H1 (cell line): ENCODE data around the gene PLAC9. TPM values are rescaled to one million over a fixed set of nuclear protein-coding genes. Genes with fewer than 3 reads are reported as not detected.

Source experiments
- CTCF ChIA-PET: fragments of 300-600 bp; sonication (Branson Sonifier 250); formaldehyde crosslinking; loops from one replicate; lab custom pipeline; 2021; ENCODE audit not compliant: partially characterized antibody; lab: Charles Lee
- POLR2A ChIA-PET: fragments of 300-600 bp; sonication (Branson Sonifier 250); formaldehyde crosslinking; loops from one replicate; lab custom pipeline; 2021; ENCODE audit warnings: inconsistent platforms; ENCODE audit not compliant: partially characterized antibody; lab: Charles Lee
- DNase-seq, 2 experiments: peaks; one replicate each; pipeline versions ENCODE4 v3.0.0 to v3.0.0-alpha.2; 2010 to 2022; ENCODE audit warnings: low spot score in 2 of 2, low read depth in 1 of 2, mixed read lengths in 1 of 2
- FAIRE-seq: peaks from 2 replicates; lab custom pipeline; 2011; peaks lifted over from hg19 to GRCh38; lab: Jason Lieb, UNC
- H2AFZ ChIP-seq: 2 replicates; pipeline ENCODE4 v1.8.1; 2012; ENCODE audit warnings: low read length, inconsistent platforms
- H2AK5ac ChIP-seq: 2 replicates; pipeline ENCODE4 v1.6.1; 2013; ENCODE audit warnings: low read depth, low read length
- H2BK120ac ChIP-seq: replicated peaks from 2 replicates; pipeline ENCODE3; 2013; ENCODE audit warnings: low read depth, low read length, inconsistent platforms
- H2BK12ac ChIP-seq: 2 replicates; pipeline ENCODE4 v1.6.1; 2013; ENCODE audit warnings: low read depth, low read length
- H2BK15ac ChIP-seq: 2 replicates; pipeline ENCODE4 v1.6.1; 2013; ENCODE audit warnings: low read length
- H2BK20ac ChIP-seq: 2 replicates; pipeline ENCODE4 v1.6.1; 2013; ENCODE audit warnings: low read length
- H2BK5ac ChIP-seq: 2 replicates; pipeline ENCODE4 v1.6.1; 2013; ENCODE audit warnings: low read depth, low read length
- H3K14ac ChIP-seq: 2 replicates; pipeline ENCODE4 v1.6.1; 2013; ENCODE audit warnings: inconsistent platforms; ENCODE audit not compliant: insufficient read length
- H3K18ac ChIP-seq: 2 replicates; pipeline ENCODE4 v1.6.1; 2013; ENCODE audit warnings: low read length; ENCODE audit errors: extremely low read depth
- H3K23ac ChIP-seq: 2 replicates; pipeline ENCODE4 v1.6.1; 2013; ENCODE audit warnings: inconsistent platforms; ENCODE audit not compliant: insufficient read length
- H3K23me2 ChIP-seq: 2 replicates; pipeline ENCODE4 v1.6.1; 2013; ENCODE audit warnings: low read depth, low read length
- H3K27ac ChIP-seq: 2 replicates; pipeline ENCODE4 v1.6.1; 2011; ENCODE audit warnings: low read depth, low read length, inconsistent platforms
- H3K27me3 ChIP-seq, 4 experiments: replicated peaks in 1 of 4; 1 replicate in 1 of 4; 2 replicates in 3 of 4; pipeline versions ENCODE4 v1.6.1 to v1.8.1; 2011 to 2013; ENCODE audit warnings: low read length in 3 of 4, mild to moderate bottlenecking in 3 of 4, inconsistent platforms in 2 of 4, mixed read lengths in 2 of 4, moderate library complexity in 1 of 4; ENCODE audit not compliant: control insufficient read depth in 3 of 4, insufficient read depth in 3 of 4; ENCODE audit errors: extremely low read depth in 1 of 4
- H3K36me3 ChIP-seq, 4 experiments: 2 replicates each; pipeline versions ENCODE4 v1.6.1 to v1.8.1; 2011 to 2013; ENCODE audit warnings: mild to moderate bottlenecking in 4 of 4, low read length in 3 of 4, moderate library complexity in 2 of 4, control low read depth in 1 of 4, inconsistent platforms in 1 of 4; ENCODE audit not compliant: insufficient read depth in 4 of 4, control insufficient read depth in 2 of 4
- H3K4ac ChIP-seq: replicated peaks from 2 replicates; pipeline ENCODE3; 2013; ENCODE audit warnings: low read length, low read depth, mixed read lengths, inconsistent platforms; ENCODE audit not compliant: insufficient read length
- H3K4me1 ChIP-seq, 4 experiments: replicated peaks in 1 of 4; 1 replicate in 1 of 4; 2 replicates in 3 of 4; pipeline versions ENCODE4 v1.6.1 to v1.8.1; 2011 to 2013; ENCODE audit warnings: low read length in 3 of 4, inconsistent platforms in 2 of 4, mixed read lengths in 1 of 4; ENCODE audit not compliant: insufficient read depth in 4 of 4, control insufficient read depth in 3 of 4
- H3K4me2 ChIP-seq, 2 experiments: 2 replicates each; pipeline versions ENCODE4 v1.6.1 to v1.8.1; 2011 to 2013; ENCODE audit warnings: low read depth in 2 of 2, low read length in 2 of 2, control low read depth in 1 of 2, inconsistent platforms in 1 of 2, mild to moderate bottlenecking in 1 of 2; ENCODE audit not compliant: insufficient read depth in 1 of 2
- H3K4me3 ChIP-seq, 4 experiments: fragments of 200-600, 300-600 bp in 1 of 4; sonication (generic), shearing (Covaris generic), sonication (Bioruptor Twin) in 1 of 4; 2 replicates each; pipeline versions ENCODE4 v1.5.1 to v1.8.1; 2011 to 2016; ENCODE audit warnings: low read length in 4 of 4, low read depth in 3 of 4, control low read depth in 2 of 4, inconsistent platforms in 2 of 4, mild to moderate bottlenecking in 2 of 4, mixed read lengths in 1 of 4, moderate library complexity in 1 of 4; ENCODE audit not compliant: insufficient read depth in 2 of 4; ENCODE audit errors: extremely low read depth in 1 of 4
- H3K56ac ChIP-seq: replicated peaks from 2 replicates; pipeline ENCODE3; 2013; ENCODE audit warnings: low read depth, mild to moderate bottlenecking, mixed read lengths, low read length, inconsistent platforms; ENCODE audit not compliant: insufficient read length
- H3K79me1 ChIP-seq: 2 replicates; pipeline ENCODE4 v1.6.1; 2013; ENCODE audit warnings: low read depth, low read length, control low read depth
- H3K79me2 ChIP-seq, 2 experiments: 2 replicates each; pipeline versions ENCODE4 v1.6.1 to v1.8.1; 2012 to 2013; ENCODE audit warnings: low read length in 2 of 2, mild to moderate bottlenecking in 2 of 2, inconsistent platforms in 1 of 2; ENCODE audit not compliant: insufficient read depth in 2 of 2, control insufficient read depth in 1 of 2
- H3K9ac ChIP-seq, 4 experiments: replicated peaks in 1 of 4; 1 replicate in 1 of 4; 2 replicates in 3 of 4; pipeline versions ENCODE4 v1.6.1 to v1.8.1; 2011 to 2013; ENCODE audit warnings: low read depth in 3 of 4, low read length in 3 of 4, control low read depth in 2 of 4, mild to moderate bottlenecking in 2 of 4, moderate library complexity in 2 of 4, inconsistent platforms in 1 of 4; ENCODE audit errors: extremely low read depth in 1 of 4
- H3K9me3 ChIP-seq, 2 experiments: 2 replicates each; pipeline versions ENCODE4 v1.6.1 to v1.8.1; 2012 to 2013; ENCODE audit warnings: mild to moderate bottlenecking in 2 of 2, moderate library complexity in 2 of 2, control low read depth in 1 of 2, inconsistent platforms in 1 of 2, low read depth in 1 of 2, low read length in 1 of 2, mixed read lengths in 1 of 2; ENCODE audit not compliant: insufficient read depth in 2 of 2
- H4K20me1 ChIP-seq, 2 experiments: replicated peaks in 1 of 2; 2 replicates each; pipeline versions ENCODE3 to v1.8.1; 2011 to 2013; ENCODE audit warnings: inconsistent platforms in 2 of 2, low read length in 2 of 2, mild to moderate bottlenecking in 1 of 2; ENCODE audit not compliant: insufficient read depth in 2 of 2, control insufficient read depth in 1 of 2
- H4K5ac ChIP-seq: 2 replicates; pipeline ENCODE4 v1.6.1; 2013; ENCODE audit warnings: low read length, low read depth, mixed read lengths, inconsistent platforms; ENCODE audit not compliant: insufficient read length
- H4K8ac ChIP-seq: 2 replicates; pipeline ENCODE4 v1.8.0; 2013; ENCODE audit warnings: mild to moderate bottlenecking, moderate library complexity, low read length, inconsistent platforms; ENCODE audit not compliant: insufficient read depth; ENCODE audit errors: extremely low read depth
- H4K91ac ChIP-seq: replicated peaks from 2 replicates; pipeline ENCODE3; 2013; ENCODE audit warnings: low read length, mixed read lengths, inconsistent platforms; ENCODE audit not compliant: insufficient read length
- ASH2L ChIP-seq: fragments of 200-600, 300-600 bp; sonication (generic); IDR thresholded peaks from one replicate; pipeline ENCODE4 v1.7.1; 2017; ENCODE audit warnings: low read length
- CHD2 ChIP-seq: IDR thresholded peaks from 2 replicates; pipeline ENCODE4 v1.6.1; 2012; ENCODE audit warnings: low read length, improper control_type of control experiment
- E2F6 ChIP-seq: IDR thresholded peaks from 2 replicates; pipeline ENCODE4 v1.6.1; 2012; ENCODE audit warnings: inconsistent platforms
- NANOG ChIP-seq: IDR thresholded peaks from 2 replicates; pipeline ENCODE4 v1.6.1; 2011; ENCODE audit warnings: low read length, low read depth, mild to moderate bottlenecking, inconsistent platforms; ENCODE audit not compliant: insufficient read depth, poor library complexity, severe bottlenecking
- POLR2A ChIP-seq, 2 experiments: IDR thresholded peaks; 1 replicate in 1 of 2; 2 replicates in 1 of 2; pipeline ENCODE4 v1.6.1; 2011; ENCODE audit warnings: low read depth in 2 of 2, low read length in 2 of 2, mild to moderate bottlenecking in 2 of 2; ENCODE audit errors: control extremely low read depth in 1 of 2
- POLR2AphosphoS5 ChIP-seq: IDR thresholded peaks from 2 replicates; pipeline ENCODE4 v1.6.1; 2011; ENCODE audit warnings: low read depth, low read length
- RBBP5 ChIP-seq: IDR thresholded peaks from 2 replicates; pipeline ENCODE4 v1.7.1; 2012; ENCODE audit warnings: low read depth, mild to moderate bottlenecking, inconsistent platforms, low read length, moderate library complexity, borderline replicate concordance
- SIRT6 ChIP-seq: IDR thresholded peaks from one replicate; pipeline ENCODE4 v1.7.1; 2012; ENCODE audit warnings: low read length, inconsistent platforms
- SIX5 ChIP-seq: IDR thresholded peaks from 2 replicates; pipeline ENCODE4 v1.6.1; 2011; ENCODE audit warnings: mild to moderate bottlenecking, low read depth, low read length
- TBP ChIP-seq: IDR thresholded peaks from 2 replicates; pipeline ENCODE4 v1.6.1; 2011; ENCODE audit warnings: low read depth, low read length, improper control_type of control experiment
- TEAD4 ChIP-seq: IDR thresholded peaks from 2 replicates; pipeline ENCODE4 v1.6.1; 2012; ENCODE audit warnings: low read depth, low read length, inconsistent platforms, mixed read lengths
- WGBS, 2 experiments: shearing (Covaris generic) in 1 of 2; methylation state at CpG; one replicate each; pipeline versions ENCODE4 v1.1.6 to v1.1.7; 2013 to 2015; ENCODE audit warnings: low lambda C conversion rate in 2 of 2, mixed read lengths in 2 of 2, inconsistent platforms in 1 of 2, low coverage in 1 of 2, missing lambda C conversion rate in 1 of 2; ENCODE audit not compliant: insufficient replicate concordance in 2 of 2, insufficient coverage in 1 of 2, insufficient read length in 1 of 2; ENCODE audit errors: extremely low coverage in 1 of 2, missing lambda C conversion rate in 1 of 2; 5-methylcytosine and 5-hydroxymethylcytosine counted together
- polyA plus RNA-seq, 7 experiments: library from polyadenylated mRNA; depleted of rRNA in 3 of 7; stranded (reverse) in 5 of 7; unstranded in 2 of 7; fragments of >200 nt in 5 of 7; fragments of 200-250 nt in 2 of 7; gene quantifications; 1 replicate in 5 of 7; 2 replicates in 1 of 7; 4 replicates in 1 of 7; pipeline versions ENCODE4 v1.2.1 to v1.2.3, GENCODE V29; 2011 to 2013; ENCODE audit warnings: missing spikeins in 2 of 7, mixed read lengths in 2 of 7
- total RNA-seq: library from RNA; stranded (reverse); fragmentation: NEBNext Ultra II Directional; extraction: Animal tissue kit (Norgen Biotek cat#: 25700); gene quantifications from 2 replicates; pipeline ENCODE4 v1.2.1, GENCODE V29; 2021
- TF ChIP-seq, protein P1 (sequence below): IDR thresholded peaks from 2 replicates; pipeline ENCODE4 v1.6.1; 2011; ENCODE audit warnings: low read depth, mild to moderate bottlenecking, low read length; ENCODE audit not compliant: insufficient read depth

PLAC9 gene
- total and polyA plus RNA-seq, 2 of the 8 experiments (the other 6 are each of a cell fraction or from before 2014, with no cell fraction given) = 8.4 to 16.7 TPM

GRCh38 chr10:80166581-80167470 is 34.3 kb downstream of the PLAC9 start:
- H3K27ac ChIP-seq = no peak overlapping the region
- H4K20me1 ChIP-seq = no peaks in the 10 kb centered on the region
- H2BK15ac ChIP-seq = no peak overlapping the region
- H4K8ac ChIP-seq = no peak overlapping the region
- H3K18ac ChIP-seq = no peak overlapping the region
- FAIRE-seq (no peak), DNase-seq (no peak)
- no peaks in the 10 kb centered on the region for H3K27me3 ChIP-seq
- ChIA-PET POLR2A (no interaction called here), CTCF (interaction anchor here (0.7 to 7.6 kb wide), 8 partner anchors 9 to 58 kb away, joined by 3 to 66 read pairs (median 10); no protein-coding TSS in a partner anchor)
- no peak overlapping the region for H3K23ac ChIP-seq
- no peak overlapping the region for H2BK20ac ChIP-seq
- no peak overlapping the region for H2BK120ac ChIP-seq
- WGBS, 2 experiments = 96% methylated on average over 28 of the region's 28 CpGs; no CpG with 5 or more reads in 1 of the 2 experiments
- H3K4me2 ChIP-seq = no peak overlapping the region
- no peaks in the 10 kb centered on the region for H3K23me2 ChIP-seq
- no peak overlapping the region for H3K9ac ChIP-seq
- H3K36me3 ChIP-seq = 0 out of 8 replicates have a peak, but pooled peaks cover 0 to 4% (median 0%) of the 10 kb centered on the region in 4 experiments
- no peak overlapping the region for H3K14ac ChIP-seq
- no peak overlapping the region for H2BK5ac ChIP-seq
- no peaks in the 10 kb centered on the region for H3K9me3 ChIP-seq
- H2AK5ac ChIP-seq = no peak overlapping the region
- no peak overlapping the region for H2BK12ac ChIP-seq
- no peak overlapping the region for H3K4me3 ChIP-seq
- no peak overlapping the region for H3K4ac ChIP-seq
- no peaks in the 10 kb centered on the region for H3K79me1 ChIP-seq
- peaks cover 0 to 10% (median 10%) of the 10 kb centered on the region in 4 experiments; a peak in 6 of 7 replicates for H3K4me1 ChIP-seq
- H4K5ac ChIP-seq = no peak overlapping the region
- H2AFZ ChIP-seq = no peak overlapping the region
- no peak overlapping the region for H4K91ac ChIP-seq
- H3K56ac ChIP-seq = no peak overlapping the region
- H3K79me2 ChIP-seq = no peaks in the 10 kb centered on the region
- TF ChIP-seq, protein P1, sequence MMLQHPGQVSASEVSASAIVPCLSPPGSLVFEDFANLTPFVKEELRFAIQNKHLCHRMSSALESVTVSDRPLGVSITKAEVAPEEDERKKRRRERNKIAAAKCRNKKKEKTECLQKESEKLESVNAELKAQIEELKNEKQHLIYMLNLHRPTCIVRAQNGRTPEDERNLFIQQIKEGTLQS = no peak
- TF ChIP-seq SIX5 (no peak), POLR2A (IDR thresholded peaks at IDR 0.05; ENCODE audit: control extremely low read depth in 1 of 2, low read depth in 2 of 2, low read length in 2 of 2) (no peak), TBP (no peak), POLR2AphosphoS5 (no peak), NANOG (no peak), ASH2L (no peak), E2F6 (no peak), CHD2 (no peak), TEAD4 (no peak), SIRT6 (no peak), RBBP5 (no peak)
